ENCODE data around the gene ELOF1. TPM values are rescaled to one million over a fixed set of nuclear protein-coding genes. Genes with fewer than 3 reads are reported as not detected.

Gene ELOF1
- total and polyA plus RNA-seq, 2 donors (not counting 3 experiments of a cell fraction or from before 2014, with no cell fraction given) = 49.9 to 80.2 TPM

GRCh38 chr19:11519138-11519537 is 39.9 kb downstream of the ELOF1 start:
- ChIA-PET POLR2A (no interaction called here), CTCF (no interaction called here)
- no TSS peak for BruUV-seq (replicated peaks)
- dilution Hi-C loops (cut with MboI; ENCODE audit: extremely low pct_ligation_motif_present, low sequenced_read_pairs) (no loop called here), intact Hi-C loops (cut with micrococcal nuclease) (no loop called here)
- no peak for TF ChIP-seq POLR2A (IDR thresholded peaks at IDR 0.05; ENCODE audit: low read depth, low read length)
- no peak for TF ChIP-seq CTCF (IDR thresholded peaks at IDR 0.05; ENCODE audit: extremely low read depth in 1 of 2, insufficient read depth in 1 of 2, low read depth in 1 of 2, low read length in 2 of 2)
- no peak for TF ChIP-seq POLR2AphosphoS5 (IDR thresholded peaks at IDR 0.05; ENCODE audit: insufficient read depth, low read depth, low read length)
- no peak for TF ChIP-seq MYC (IDR thresholded peaks at IDR 0.05; ENCODE audit: low read depth, low read length)
- TF ChIP-seq JUN (IDR thresholded peaks at IDR 0.05; ENCODE audit: borderline replicate concordance, insufficient read depth, insufficient read length, low read depth) = no peak
- TF ChIP-seq EZH2 (IDR thresholded peaks at IDR 0.05; ENCODE audit: borderline replicate concordance, low read depth, low read length, severe bottlenecking) = no peak
- no peak for TF ChIP-seq MAX (IDR thresholded peaks at IDR 0.05; ENCODE audit: insufficient read depth, insufficient read length)
- TF ChIP-seq GATA2 (IDR thresholded peaks at IDR 0.05; ENCODE audit: insufficient read depth, insufficient read length, low read depth, low read length) = no peak
- no peak for TF ChIP-seq FOS (IDR thresholded peaks at IDR 0.05; ENCODE audit: borderline replicate concordance, insufficient read depth, low read length)
- Histone ChIP-seq H3K9me3 (replicated peaks; ENCODE audit: control insufficient read depth, insufficient read depth, low read length) (no peaks in the 10 kb centered on the region), H3K79me2 (ENCODE audit: control insufficient read depth, insufficient read depth, low read length) (no peaks in the 10 kb centered on the region), H2AFZ (ENCODE audit: low read depth, low read length) (no peak overlapping the region), H3K4me1 (ENCODE audit: control insufficient read depth, extremely low read depth, insufficient read depth, low read length) (no peaks in the 10 kb centered on the region), H3K36me3 (ENCODE audit: control insufficient read depth in 2 of 2, extremely low read depth in 1 of 2, insufficient read depth in 2 of 2, low read length in 2 of 2) (no peaks in the 10 kb centered on the region), H3K9ac (replicated peaks; ENCODE audit: extremely low read depth, insufficient read depth, low read length) (no peak overlapping the region), H3K4me3 (replicated peaks in 1 of 3; ENCODE audit: insufficient read depth in 1 of 3, low read depth in 1 of 3, low read length in 3 of 3) (no peak overlapping the region), H3K27ac (ENCODE audit: insufficient read depth, low read depth, low read length) (no peak overlapping the region), H4K20me1 (replicated peaks; ENCODE audit: control insufficient read depth, extremely low read depth, insufficient read depth, low read length) (no peaks in the 10 kb centered on the region), H3K4me2 (ENCODE audit: insufficient read depth, low read length) (no peak overlapping the region), H3K9me1 (replicated peaks; ENCODE audit: control insufficient read depth, extremely low read depth, insufficient read depth, low read length) (no peaks in the 10 kb centered on the region), H3K27me3 (ENCODE audit: control insufficient read depth in 2 of 2, insufficient read depth in 2 of 2, low read length in 2 of 2) (no peaks in the 10 kb centered on the region)
- no peak for FAIRE-seq
- DNase-seq (ENCODE audit: low read depth, low spot score) = no peak
